Activated T-helper 1 cell treated with anti-CD3 and anti-CD28 coated beads, Interleukin-2, amount 50 U/mL, for 16 hours (primary cell): Measurements from ENCODE around the gene SMIM1.

Experiments used
- DNase-seq, 2 donors: peaks; one replicate each; pipeline ENCODE4 v3.0.0-alpha.2; 2020; ENCODE audit warnings: low read depth in 1 of 2, low spot score in 1 of 2

Gene SMIM1

GRCh38 chr1:3775490-3776230 is 3.1 kb downstream of the SMIM1 start:
- no peak for DNase-seq

- DNase-seq = no peak
Measured at GRCh38 chr1:3776231-3776961, 3.8 kb downstream of the SMIM1 start.

- DNase-seq = no peak
Measured at GRCh38 chr1:3777078-3777547, 4.6 kb downstream of the SMIM1 start.

GRCh38 chr1:3777647-3778589 is 5.4 kb downstream of the SMIM1 start:
- DNase-seq = no peak

GRCh38 chr1:3778590-3779264 is 6.2 kb downstream of the SMIM1 start:
- no peak for DNase-seq

GRCh38 chr1:3779265-3779911 is 6.8 kb downstream of the SMIM1 start:
- no peak for DNase-seq

- DNase-seq = no peak
Measured at GRCh38 chr1:3779912-3780416, 7.4 kb downstream of the SMIM1 start.

GRCh38 chr1:3780901-3781300 is 8.4 kb downstream of the SMIM1 start:
- no peak for DNase-seq

- no peak for DNase-seq
Measured at GRCh38 chr1:3783651-3784474, 11.3 kb downstream of the SMIM1 start.

- no peak for DNase-seq
Measured at GRCh38 chr1:3785045-3785444, 12.5 kb downstream of the SMIM1 start.

- no peak for DNase-seq
Measured at GRCh38 chr1:3785456-3786157, 13.1 kb downstream of the SMIM1 start.

GRCh38 chr1:3786468-3787348 is 14.2 kb downstream of the SMIM1 start:
- no peak for DNase-seq

- DNase-seq = no peak
Measured at GRCh38 chr1:3787349-3787715, 14.8 kb downstream of the SMIM1 start.

GRCh38 chr1:3787745-3788605 is 15.4 kb downstream of the SMIM1 start:
- DNase-seq = no peak

GRCh38 chr1:3788756-3789420 is 16.3 kb downstream of the SMIM1 start:
- no peak for DNase-seq
